ENCODE data around the gene DNAJC5.
"Not testable (repeated sequence)": the region's sequence is repeated elsewhere in the genome, so short reads cannot be mapped to it uniquely, and the experiment has no call there.

Gene DNAJC5

GRCh38 chr20:63894358-63895201 is at the start of gene DNAJC5:
Gene DNAJC5, plus strand, starts transcription at chr20:63895126. Its CDS starts 33,220 bp downstream, at chr20:63928346.
- peak; percentile 58 for DNase-seq

GRCh38 chr20:63846128-63846771 is 48.7 kb upstream of the DNAJC5 start:
- no peak for DNase-seq

- DNase-seq, result no peak
These were observed 48.1 kb upstream of the DNAJC5 start for GRCh38 chr20:63846888-63847236.

GRCh38 chr20:63847237-63848002 is 47.5 kb upstream of the DNAJC5 start:
- no peak for DNase-seq

GRCh38 chr20:63848003-63848911 is 46.7 kb upstream of the DNAJC5 start:
- no peak for DNase-seq

GRCh38 chr20:63850689-63851547 is 44.0 kb upstream of the DNAJC5 start:
- DNase-seq, result no peak

- DNase-seq, result not testable (repeated sequence)
These were observed 43.4 kb upstream of the DNAJC5 start for GRCh38 chr20:63851548-63851943.

GRCh38 chr20:63853733-63854068 is 41.2 kb upstream of the DNAJC5 start:
- DNase-seq, result not testable (repeated sequence)

- DNase-seq, result no peak
These were observed 40.7 kb upstream of the DNAJC5 start for GRCh38 chr20:63854069-63854765.

GRCh38 chr20:63854766-63855362 is 40.1 kb upstream of the DNAJC5 start:
- DNase-seq, result no peak

- DNase-seq, result no peak
These were observed 39.4 kb upstream of the DNAJC5 start for GRCh38 chr20:63855363-63856097.

GRCh38 chr20:63856098-63856511 is 38.8 kb upstream of the DNAJC5 start:
- no peak for DNase-seq

- DNase-seq, result no peak
These were observed 37.0 kb upstream of the DNAJC5 start for GRCh38 chr20:63857764-63858392.

GRCh38 chr20:63858393-63859165 is 36.3 kb upstream of the DNAJC5 start:
- no peak for DNase-seq

GRCh38 chr20:63859166-63859699 is 35.7 kb upstream of the DNAJC5 start:
- no peak for DNase-seq

GRCh38 chr20:63860325-63861051 is 34.4 kb upstream of the DNAJC5 start:
- DNase-seq, result no peak

GRCh38 chr20:63861365-63861934 is 33.5 kb upstream of the DNAJC5 start, which contains the start of gene ABHD16B:
Gene ABHD16B, plus strand, starts transcription at chr20:63861498. Its CDS starts 43 bp downstream, at chr20:63861541.
- no peak for DNase-seq

All from NCI-H748 treated with DMSO at 0.1 percent for 48 hours (cell line).